ENCODE measurements around the gene ZBED6.

DNA sequence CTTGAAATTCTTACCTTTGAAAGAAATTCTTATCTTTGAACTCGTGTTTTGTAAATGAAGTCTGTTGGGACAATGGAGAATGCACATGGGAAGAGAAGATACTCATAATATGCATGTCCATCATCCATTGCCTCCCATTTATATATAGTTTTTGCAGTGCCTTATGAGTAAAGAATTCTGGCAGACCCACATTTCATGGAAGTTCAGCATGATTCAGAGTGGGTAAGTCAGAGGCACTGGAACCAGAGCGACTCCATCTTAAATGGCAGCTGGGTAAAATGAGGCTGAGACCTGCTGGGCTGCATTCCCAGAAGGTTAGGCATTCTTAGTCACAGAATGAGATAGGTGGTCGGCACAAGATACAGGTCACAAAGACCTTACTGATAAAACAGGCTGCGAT, 16.6 kb upstream of the ZBED6 start:
- TF ChIP-seq CTCF (IDR thresholded peaks at IDR 0.05; ENCODE audit: low read length) = no peak
- no peak for TF ChIP-seq EZH2 (optimal IDR thresholded peaks at IDR 0.05; ENCODE audit: low read depth, low read length)

Measured in MM.1S (cell line).